H1 (cell line): ENCODE data around the gene CNOT10. TPM values are rescaled to one million over a fixed set of nuclear protein-coding genes. Genes with fewer than 3 reads are reported as not detected.

ENCODE experiments used
- CTCF ChIA-PET: fragments of 300-600 bp; sonication (Branson Sonifier 250); formaldehyde crosslinking; loops from one replicate; lab custom pipeline; 2021; ENCODE audit not compliant: partially characterized antibody; lab: Charles Lee
- POLR2A ChIA-PET: fragments of 300-600 bp; sonication (Branson Sonifier 250); formaldehyde crosslinking; loops from one replicate; lab custom pipeline; 2021; ENCODE audit warnings: inconsistent platforms; ENCODE audit not compliant: partially characterized antibody; lab: Charles Lee
- DNase-seq, 2 experiments: peaks; one replicate each; pipeline versions ENCODE4 v3.0.0 to v3.0.0-alpha.2; 2010 to 2022; ENCODE audit warnings: low spot score in 2 of 2, low read depth in 1 of 2, mixed read lengths in 1 of 2
- FAIRE-seq: peaks from 2 replicates; lab custom pipeline; 2011; peaks lifted over from hg19 to GRCh38; lab: Jason Lieb, UNC
- H2AFZ ChIP-seq: 2 replicates; pipeline ENCODE4 v1.8.1; 2012; ENCODE audit warnings: low read length, inconsistent platforms
- H2AK5ac ChIP-seq: 2 replicates; pipeline ENCODE4 v1.6.1; 2013; ENCODE audit warnings: low read depth, low read length
- H2BK120ac ChIP-seq: replicated peaks from 2 replicates; pipeline ENCODE3; 2013; ENCODE audit warnings: low read depth, low read length, inconsistent platforms
- H2BK12ac ChIP-seq: 2 replicates; pipeline ENCODE4 v1.6.1; 2013; ENCODE audit warnings: low read depth, low read length
- H2BK15ac ChIP-seq: 2 replicates; pipeline ENCODE4 v1.6.1; 2013; ENCODE audit warnings: low read length
- H2BK20ac ChIP-seq: 2 replicates; pipeline ENCODE4 v1.6.1; 2013; ENCODE audit warnings: low read length
- H2BK5ac ChIP-seq: 2 replicates; pipeline ENCODE4 v1.6.1; 2013; ENCODE audit warnings: low read depth, low read length
- H3K14ac ChIP-seq: 2 replicates; pipeline ENCODE4 v1.6.1; 2013; ENCODE audit warnings: inconsistent platforms; ENCODE audit not compliant: insufficient read length
- H3K18ac ChIP-seq: 2 replicates; pipeline ENCODE4 v1.6.1; 2013; ENCODE audit warnings: low read length; ENCODE audit errors: extremely low read depth
- H3K23ac ChIP-seq: 2 replicates; pipeline ENCODE4 v1.6.1; 2013; ENCODE audit warnings: inconsistent platforms; ENCODE audit not compliant: insufficient read length
- H3K23me2 ChIP-seq: 2 replicates; pipeline ENCODE4 v1.6.1; 2013; ENCODE audit warnings: low read depth, low read length
- H3K27ac ChIP-seq: 2 replicates; pipeline ENCODE4 v1.6.1; 2011; ENCODE audit warnings: low read depth, low read length, inconsistent platforms
- H3K27me3 ChIP-seq, 4 experiments: replicated peaks in 1 of 4; 1 replicate in 1 of 4; 2 replicates in 3 of 4; pipeline versions ENCODE4 v1.6.1 to v1.8.1; 2011 to 2013; ENCODE audit warnings: low read length in 3 of 4, mild to moderate bottlenecking in 3 of 4, inconsistent platforms in 2 of 4, mixed read lengths in 2 of 4, moderate library complexity in 1 of 4; ENCODE audit not compliant: control insufficient read depth in 3 of 4, insufficient read depth in 3 of 4; ENCODE audit errors: extremely low read depth in 1 of 4
- H3K36me3 ChIP-seq, 4 experiments: 2 replicates each; pipeline versions ENCODE4 v1.6.1 to v1.8.1; 2011 to 2013; ENCODE audit warnings: mild to moderate bottlenecking in 4 of 4, low read length in 3 of 4, moderate library complexity in 2 of 4, control low read depth in 1 of 4, inconsistent platforms in 1 of 4; ENCODE audit not compliant: insufficient read depth in 4 of 4, control insufficient read depth in 2 of 4
- H3K4ac ChIP-seq: replicated peaks from 2 replicates; pipeline ENCODE3; 2013; ENCODE audit warnings: low read length, low read depth, mixed read lengths, inconsistent platforms; ENCODE audit not compliant: insufficient read length
- H3K4me1 ChIP-seq, 4 experiments: replicated peaks in 1 of 4; 1 replicate in 1 of 4; 2 replicates in 3 of 4; pipeline versions ENCODE4 v1.6.1 to v1.8.1; 2011 to 2013; ENCODE audit warnings: low read length in 3 of 4, inconsistent platforms in 2 of 4, mixed read lengths in 1 of 4; ENCODE audit not compliant: insufficient read depth in 4 of 4, control insufficient read depth in 3 of 4
- H3K4me2 ChIP-seq, 2 experiments: 2 replicates each; pipeline versions ENCODE4 v1.6.1 to v1.8.1; 2011 to 2013; ENCODE audit warnings: low read depth in 2 of 2, low read length in 2 of 2, control low read depth in 1 of 2, inconsistent platforms in 1 of 2, mild to moderate bottlenecking in 1 of 2; ENCODE audit not compliant: insufficient read depth in 1 of 2
- H3K4me3 ChIP-seq, 4 experiments: fragments of 200-600, 300-600 bp in 1 of 4; sonication (generic), shearing (Covaris generic), sonication (Bioruptor Twin) in 1 of 4; 2 replicates each; pipeline versions ENCODE4 v1.5.1 to v1.8.1; 2011 to 2016; ENCODE audit warnings: low read length in 4 of 4, low read depth in 3 of 4, control low read depth in 2 of 4, inconsistent platforms in 2 of 4, mild to moderate bottlenecking in 2 of 4, mixed read lengths in 1 of 4, moderate library complexity in 1 of 4; ENCODE audit not compliant: insufficient read depth in 2 of 4; ENCODE audit errors: extremely low read depth in 1 of 4
- H3K56ac ChIP-seq: replicated peaks from 2 replicates; pipeline ENCODE3; 2013; ENCODE audit warnings: low read depth, mild to moderate bottlenecking, mixed read lengths, low read length, inconsistent platforms; ENCODE audit not compliant: insufficient read length
- H3K79me1 ChIP-seq: 2 replicates; pipeline ENCODE4 v1.6.1; 2013; ENCODE audit warnings: low read depth, low read length, control low read depth
- H3K79me2 ChIP-seq, 2 experiments: 2 replicates each; pipeline versions ENCODE4 v1.6.1 to v1.8.1; 2012 to 2013; ENCODE audit warnings: low read length in 2 of 2, mild to moderate bottlenecking in 2 of 2, inconsistent platforms in 1 of 2; ENCODE audit not compliant: insufficient read depth in 2 of 2, control insufficient read depth in 1 of 2
- H3K9ac ChIP-seq, 4 experiments: replicated peaks in 1 of 4; 1 replicate in 1 of 4; 2 replicates in 3 of 4; pipeline versions ENCODE4 v1.6.1 to v1.8.1; 2011 to 2013; ENCODE audit warnings: low read depth in 3 of 4, low read length in 3 of 4, control low read depth in 2 of 4, mild to moderate bottlenecking in 2 of 4, moderate library complexity in 2 of 4, inconsistent platforms in 1 of 4; ENCODE audit errors: extremely low read depth in 1 of 4
- H3K9me3 ChIP-seq, 2 experiments: 2 replicates each; pipeline versions ENCODE4 v1.6.1 to v1.8.1; 2012 to 2013; ENCODE audit warnings: mild to moderate bottlenecking in 2 of 2, moderate library complexity in 2 of 2, control low read depth in 1 of 2, inconsistent platforms in 1 of 2, low read depth in 1 of 2, low read length in 1 of 2, mixed read lengths in 1 of 2; ENCODE audit not compliant: insufficient read depth in 2 of 2
- H4K20me1 ChIP-seq, 2 experiments: replicated peaks in 1 of 2; 2 replicates each; pipeline versions ENCODE3 to v1.8.1; 2011 to 2013; ENCODE audit warnings: inconsistent platforms in 2 of 2, low read length in 2 of 2, mild to moderate bottlenecking in 1 of 2; ENCODE audit not compliant: insufficient read depth in 2 of 2, control insufficient read depth in 1 of 2
- H4K5ac ChIP-seq: 2 replicates; pipeline ENCODE4 v1.6.1; 2013; ENCODE audit warnings: low read length, low read depth, mixed read lengths, inconsistent platforms; ENCODE audit not compliant: insufficient read length
- H4K8ac ChIP-seq: 2 replicates; pipeline ENCODE4 v1.8.0; 2013; ENCODE audit warnings: mild to moderate bottlenecking, moderate library complexity, low read length, inconsistent platforms; ENCODE audit not compliant: insufficient read depth; ENCODE audit errors: extremely low read depth
- H4K91ac ChIP-seq: replicated peaks from 2 replicates; pipeline ENCODE3; 2013; ENCODE audit warnings: low read length, mixed read lengths, inconsistent platforms; ENCODE audit not compliant: insufficient read length
- ATF2 ChIP-seq: IDR thresholded peaks from 2 replicates; pipeline ENCODE4 v1.6.1; 2012; ENCODE audit warnings: low read length, inconsistent platforms
- E2F6 ChIP-seq: IDR thresholded peaks from 2 replicates; pipeline ENCODE4 v1.6.1; 2012; ENCODE audit warnings: inconsistent platforms
- GABPA ChIP-seq: IDR thresholded peaks from 2 replicates; pipeline ENCODE4 v1.6.1; 2011; ENCODE audit warnings: mild to moderate bottlenecking, low read length, moderate library complexity, borderline replicate concordance; ENCODE audit not compliant: insufficient read depth
- HDAC2 ChIP-seq, 2 experiments: fragments of 300-600 bp in 1 of 2; sonication (generic) in 1 of 2; IDR thresholded peaks; 2 replicates each; pipeline ENCODE4 v1.6.1; 2011 to 2012; ENCODE audit warnings: low read depth in 2 of 2, low read length in 2 of 2, mild to moderate bottlenecking in 2 of 2, moderate library complexity in 2 of 2, borderline replicate concordance in 1 of 2, inconsistent platforms in 1 of 2
- JUND ChIP-seq: IDR thresholded peaks from 2 replicates; pipeline ENCODE4 v1.6.1; 2011; ENCODE audit warnings: mild to moderate bottlenecking, improper control_type of control experiment, low read length
- RFX5 ChIP-seq: IDR thresholded peaks from 2 replicates; pipeline ENCODE4 v1.6.1; 2011; ENCODE audit warnings: low read depth, low read length, improper control_type of control experiment, borderline replicate concordance
- whole genome bisulfite sequencing, 2 experiments: shearing (Covaris generic) in 1 of 2; methylation state at CpG; one replicate each; pipeline versions ENCODE4 v1.1.6 to v1.1.7; 2013 to 2015; ENCODE audit warnings: low lambda C conversion rate in 2 of 2, mixed read lengths in 2 of 2, inconsistent platforms in 1 of 2, low coverage in 1 of 2, missing lambda C conversion rate in 1 of 2; ENCODE audit not compliant: insufficient replicate concordance in 2 of 2, insufficient coverage in 1 of 2, insufficient read length in 1 of 2; ENCODE audit errors: extremely low coverage in 1 of 2, missing lambda C conversion rate in 1 of 2; 5-methylcytosine and 5-hydroxymethylcytosine counted together
- polyA plus RNA-seq, 7 experiments: library from polyadenylated mRNA; depleted of rRNA in 3 of 7; stranded (reverse) in 5 of 7; unstranded in 2 of 7; fragments of >200 nt in 5 of 7; fragments of 200-250 nt in 2 of 7; gene quantifications; 1 replicate in 5 of 7; 2 replicates in 1 of 7; 4 replicates in 1 of 7; pipeline versions ENCODE4 v1.2.1 to v1.2.3, GENCODE V29; 2011 to 2013; ENCODE audit warnings: missing spikeins in 2 of 7, mixed read lengths in 2 of 7
- total RNA-seq: library from RNA; stranded (reverse); fragmentation: NEBNext Ultra II Directional; extraction: Animal tissue kit (Norgen Biotek cat#: 25700); gene quantifications from 2 replicates; pipeline ENCODE4 v1.2.1, GENCODE V29; 2021

CNOT10 gene
- total and polyA plus RNA-seq, 2 of the 8 experiments (the other 6 are each of a cell fraction or from before 2014, with no cell fraction given): 39.9 to 55.9 TPM

GRCh38 chr3:32780735-32781210, 95.8 kb downstream of the CNOT10 start:
- Histone ChIP-seq H2BK120ac (peak overlapping the region; percentile 100), H3K27me3 (no peaks in the 10 kb centered on the region), H3K18ac (peak overlapping the region; percentile 99), H4K5ac (peak overlapping the region; percentile 99), H3K23ac (no peak overlapping the region), H2BK12ac (peak overlapping the region; percentile 100), H2AFZ (no peak overlapping the region), H4K20me1 (no peaks in the 10 kb centered on the region), H2BK5ac (peak overlapping the region; percentile 100), H3K9ac (peak overlapping the region in 3 of 4 experiments; percentile 70 to 88 (median 77); a peak in 6 of 7 replicates), H3K9me3 (no peaks in the 10 kb centered on the region), H3K79me1 (no peaks in the 10 kb centered on the region; the same call in 1 of the 2 replicates), H3K4me2 (peak overlapping the region; percentile 79 to 98), H3K4me3 (peak overlapping the region; percentile 45 to 65 (median 51)), H2BK20ac (peak overlapping the region; percentile 77; the same call in 1 of the 2 replicates), H3K4ac (no peak overlapping the region), H3K27ac (peak overlapping the region; percentile 94), H4K8ac (peak overlapping the region; percentile 98), H3K4me1 (peaks cover 17 to 31% (median 22%) of the 10 kb centered on the region in 4 experiments; a peak in 6 of 7 replicates), H3K36me3 (peaks cover 0 to 3% (median 0%) of the 10 kb centered on the region in 4 experiments; a peak in 1 of 8 replicates), H2BK15ac (no peak overlapping the region; the same call in 1 of the 2 replicates), H3K56ac (peak overlapping the region; percentile 98), H2AK5ac (peak overlapping the region; percentile 100; the same call in 1 of the 2 replicates), H3K23me2 (peaks cover 4% of the 10 kb centered on the region; the same call in 1 of the 2 replicates), H4K91ac (peak overlapping the region; percentile 100), H3K79me2 (peaks cover 0 to 22% of the 10 kb centered on the region in 2 experiments; a peak in 3 of 4 replicates), H3K14ac (no peak overlapping the region)
- 3% methylated on average over 20 of the region's 36 CpGs; no CpG with 5 or more reads in 1 of the 2 experiments for WGBS, 2 experiments
- ChIA-PET POLR2A (interaction anchor here (0.7 to 11.7 kb wide), 31 partner anchors 11 to 211 kb away, joined by 3 to 230 read pairs (median 5); partner anchors contain the start of genes CNOT10, DYNC1LI1 and TRIM71), CTCF (interaction anchor here (0.7 to 3.8 kb wide), 15 partner anchors 10 to 167 kb away, joined by 3 to 25 read pairs (median 3); no protein-coding TSS in a partner anchor)
- FAIRE-seq (peak; percentile 87), DNase-seq (peak; percentile 96 to 98)
- peak; percentile 26; the same call in 1 of the 2 replicates for TF ChIP-seq ATF2
- TF ChIP-seq HDAC2 (IDR thresholded peaks at IDR 0.05; ENCODE audit: borderline replicate concordance in 1 of 2, low read depth in 2 of 2, low read length in 2 of 2): peak in 1 of 2 experiments; percentile 79; a peak in 1 of 4 replicates
- TF ChIP-seq E2F6: no peak
- no peak; the same call in 1 of the 2 replicates for TF ChIP-seq JUND
- TF ChIP-seq GABPA: no peak
- TF ChIP-seq RFX5: no peak
